IPS-15b (cell line): ENCODE data around the gene IL31.

ENCODE experiments used
- H3K27me3 ChIP-seq: one replicate; pipeline ENCODE4 v1.6.1; 2013; ENCODE audit warnings: low read length; ENCODE audit not compliant: control insufficient read depth, insufficient read depth
- H3K36me3 ChIP-seq: one replicate; pipeline ENCODE4 v1.6.1; 2013; ENCODE audit warnings: low read length; ENCODE audit not compliant: control insufficient read depth, insufficient read depth
- H3K4me1 ChIP-seq: one replicate; pipeline ENCODE4 v1.6.1; 2013; ENCODE audit warnings: mild to moderate bottlenecking, low read length; ENCODE audit not compliant: control insufficient read depth, insufficient read depth
- H3K4me3 ChIP-seq: one replicate; pipeline ENCODE4 v1.5.1; 2013; ENCODE audit warnings: low read depth, low read length
- H3K9ac ChIP-seq: one replicate; pipeline ENCODE4 v1.6.1; 2013; ENCODE audit warnings: low read depth, mild to moderate bottlenecking, low read length
- H3K9me3 ChIP-seq: one replicate; pipeline ENCODE4 v1.6.1; 2013; ENCODE audit warnings: mild to moderate bottlenecking, low read length; ENCODE audit not compliant: control insufficient read depth, insufficient read depth

The IL31 gene

GRCh38 chr12:122145505-122146330 lies 28.3 kb downstream of the IL31 start:
- Histone ChIP-seq H3K4me3 (no peak overlapping the region), H3K9me3 (peaks cover 18% of the 10 kb centered on the region), H3K27me3 (no peaks in the 10 kb centered on the region), H3K4me1 (no peaks in the 10 kb centered on the region), H3K36me3 (peaks cover 26% of the 10 kb centered on the region), H3K9ac (no peak overlapping the region)

GRCh38 chr12:122144885-122145284 lies 29.1 kb downstream of the IL31 start:
- Histone ChIP-seq H3K9ac (no peak overlapping the region), H3K36me3 (peaks cover 30% of the 10 kb centered on the region)

GRCh38 chr12:122142857-122143256 lies 31.2 kb downstream of the IL31 start:
- H3K4me3 ChIP-seq = no peak overlapping the region
- H3K4me1 ChIP-seq = no peaks in the 10 kb centered on the region
- H3K9me3 ChIP-seq = peaks cover 18% of the 10 kb centered on the region
- H3K27me3 ChIP-seq = no peaks in the 10 kb centered on the region
- H3K36me3 ChIP-seq = peaks cover 34% of the 10 kb centered on the region
- no peak overlapping the region for H3K9ac ChIP-seq

More at GRCh38 chr12:122144885-122145284, 29.1 kb downstream of the IL31 start:
- Histone ChIP-seq H3K27me3 (no peaks in the 10 kb centered on the region), H3K4me3 (no peak overlapping the region), H3K4me1 (no peaks in the 10 kb centered on the region), H3K9me3 (peaks cover 18% of the 10 kb centered on the region)

- no peaks in the 10 kb centered on the region for H3K27me3 ChIP-seq
- H3K4me3 ChIP-seq = no peak overlapping the region
- no peak overlapping the region for H3K9ac ChIP-seq
- H3K9me3 ChIP-seq = peaks cover 18% of the 10 kb centered on the region
- H3K36me3 ChIP-seq = peaks cover 34% of the 10 kb centered on the region
- no peaks in the 10 kb centered on the region for H3K4me1 ChIP-seq
Observed at GRCh38 chr12:122141911-122142725, 31.9 kb downstream of the IL31 start.

GRCh38 chr12:122140467-122141257 lies 33.4 kb downstream of the IL31 start:
- Histone ChIP-seq H3K4me1 (no peaks in the 10 kb centered on the region), H3K9ac (no peak overlapping the region), H3K9me3 (peaks cover 18% of the 10 kb centered on the region), H3K36me3 (peaks cover 34% of the 10 kb centered on the region), H3K4me3 (no peak overlapping the region), H3K27me3 (no peaks in the 10 kb centered on the region)

- H3K4me1 ChIP-seq = no peaks in the 10 kb centered on the region
- H3K9ac ChIP-seq = no peak overlapping the region
- H3K4me3 ChIP-seq = no peak overlapping the region
- no peaks in the 10 kb centered on the region for H3K27me3 ChIP-seq
- peaks cover 18% of the 10 kb centered on the region for H3K9me3 ChIP-seq
- H3K36me3 ChIP-seq = peaks cover 36% of the 10 kb centered on the region
Observed at GRCh38 chr12:122139941-122140340, 34.1 kb downstream of the IL31 start.

DNA sequence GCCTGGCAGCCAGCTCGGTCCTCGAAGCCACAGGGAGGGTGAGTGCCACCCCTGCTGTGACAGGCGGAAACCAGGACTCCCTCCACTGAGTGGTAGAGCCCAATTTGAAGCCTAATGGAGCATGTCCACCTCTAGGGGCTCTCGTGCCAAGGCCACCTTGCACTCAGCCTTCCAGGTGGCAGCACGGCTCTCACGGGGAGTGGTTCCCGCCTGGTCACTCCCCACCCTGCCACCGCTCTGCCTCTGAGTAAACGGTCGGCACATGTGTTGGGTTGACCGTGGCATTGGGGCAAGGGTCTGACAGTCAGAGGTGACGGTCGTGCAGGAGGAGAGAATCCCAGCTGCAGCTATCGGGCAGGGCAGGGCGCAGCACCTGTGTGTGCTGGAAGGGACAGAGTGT lies 34.8 kb downstream of the IL31 start:
- H3K36me3 ChIP-seq = peaks cover 36% of the 10 kb centered on the region

DNA sequence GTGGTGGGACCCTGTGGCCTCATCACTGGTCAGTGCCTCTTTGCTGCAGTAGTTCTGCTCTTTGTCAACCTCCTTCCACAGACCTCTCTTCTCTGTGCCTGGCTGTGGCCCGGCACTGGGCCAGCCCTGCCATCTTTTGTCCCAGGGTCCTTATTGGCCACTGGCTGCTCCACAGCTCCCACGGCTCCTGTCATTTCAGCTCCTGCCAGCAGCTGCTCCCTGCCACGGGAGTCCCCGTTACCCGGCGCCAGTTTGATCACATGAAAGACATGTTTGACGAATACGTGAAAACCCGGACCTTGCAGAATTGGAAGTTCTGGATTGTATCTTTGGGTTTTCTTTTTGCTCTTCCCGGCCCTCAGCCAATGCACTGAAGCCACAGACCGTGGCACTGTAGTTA lies 35.4 kb downstream of the IL31 start:
- Histone ChIP-seq H3K9me3 (peaks cover 18% of the 10 kb centered on the region), H3K27me3 (no peaks in the 10 kb centered on the region), H3K4me1 (no peaks in the 10 kb centered on the region), H3K4me3 (no peak overlapping the region), H3K36me3 (peaks cover 36% of the 10 kb centered on the region), H3K9ac (no peak overlapping the region)

More for the DNA sequence above, 34.8 kb downstream of the IL31 start:
- no peaks in the 10 kb centered on the region for H3K27me3 ChIP-seq
- no peak overlapping the region for H3K9ac ChIP-seq
- no peaks in the 10 kb centered on the region for H3K4me1 ChIP-seq
- H3K4me3 ChIP-seq = no peak overlapping the region
- peaks cover 18% of the 10 kb centered on the region for H3K9me3 ChIP-seq

DNA sequence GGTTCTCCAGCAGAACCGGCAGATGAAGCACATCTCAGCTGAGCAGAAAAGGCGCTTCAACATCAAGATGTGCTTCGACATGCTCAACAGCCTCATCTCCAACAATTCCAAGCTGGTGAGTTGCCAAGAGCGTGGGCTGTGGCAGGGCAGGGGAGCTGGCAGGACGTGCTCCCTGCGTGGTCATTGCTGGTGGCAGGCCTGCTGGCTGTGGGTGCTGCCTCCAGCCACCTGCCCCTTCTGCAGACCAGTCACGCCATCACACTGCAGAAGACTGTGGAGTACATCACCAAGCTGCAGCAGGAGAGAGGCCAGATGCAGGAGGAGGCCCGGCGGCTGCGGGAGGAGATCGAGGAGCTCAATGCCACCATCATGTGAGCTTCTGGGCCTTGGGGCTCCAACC lies 35.8 kb downstream of the IL31 start:
- no peaks in the 10 kb centered on the region for H3K4me1 ChIP-seq
- H3K4me3 ChIP-seq = no peak overlapping the region
- H3K36me3 ChIP-seq = peaks cover 33% of the 10 kb centered on the region
- H3K27me3 ChIP-seq = no peaks in the 10 kb centered on the region
- H3K9ac ChIP-seq = no peak overlapping the region
- H3K9me3 ChIP-seq = peaks cover 16% of the 10 kb centered on the region

GRCh38 chr12:122137681-122138080 lies 36.3 kb downstream of the IL31 start:
- H3K36me3 ChIP-seq = peaks cover 28% of the 10 kb centered on the region
- H3K4me1 ChIP-seq = no peaks in the 10 kb centered on the region
- peaks cover 11% of the 10 kb centered on the region for H3K9me3 ChIP-seq
- H3K4me3 ChIP-seq = no peak overlapping the region
- H3K27me3 ChIP-seq = no peaks in the 10 kb centered on the region
- H3K9ac ChIP-seq = no peak overlapping the region

DNA sequence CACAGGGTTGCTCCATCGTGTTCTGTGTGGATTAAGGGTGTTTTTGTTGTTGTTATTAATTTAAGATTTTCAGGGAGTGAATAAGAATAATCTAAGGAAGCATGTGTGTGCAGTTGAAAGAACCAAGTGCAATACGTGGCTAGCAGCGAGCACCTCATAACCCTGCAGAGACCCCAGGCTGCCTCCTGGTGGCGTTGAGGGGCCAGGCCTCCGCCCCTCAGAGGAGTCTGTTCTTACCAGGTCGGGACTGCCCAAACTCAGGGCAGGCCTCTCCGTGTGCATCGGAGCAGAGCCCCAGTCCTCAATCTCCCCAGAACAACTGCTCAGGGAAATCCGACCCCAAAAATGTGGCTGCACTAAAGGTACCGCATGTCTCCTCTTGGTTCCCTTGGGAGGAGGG lies 36.8 kb downstream of the IL31 start:
- Histone ChIP-seq H3K9me3 (peaks cover 6% of the 10 kb centered on the region), H3K27me3 (no peaks in the 10 kb centered on the region), H3K36me3 (peaks cover 25% of the 10 kb centered on the region), H3K4me3 (no peak overlapping the region), H3K9ac (no peak overlapping the region), H3K4me1 (no peaks in the 10 kb centered on the region)
